ENCODE data around the gene TMEM252. TPM values are rescaled to one million over a fixed set of nuclear protein-coding genes. Genes with fewer than 3 reads are reported as not detected.

The TMEM252 gene
- total and polyA plus RNA-seq, 12 donors = 0.03 to 0.51 TPM; not detected in 10

DNA sequence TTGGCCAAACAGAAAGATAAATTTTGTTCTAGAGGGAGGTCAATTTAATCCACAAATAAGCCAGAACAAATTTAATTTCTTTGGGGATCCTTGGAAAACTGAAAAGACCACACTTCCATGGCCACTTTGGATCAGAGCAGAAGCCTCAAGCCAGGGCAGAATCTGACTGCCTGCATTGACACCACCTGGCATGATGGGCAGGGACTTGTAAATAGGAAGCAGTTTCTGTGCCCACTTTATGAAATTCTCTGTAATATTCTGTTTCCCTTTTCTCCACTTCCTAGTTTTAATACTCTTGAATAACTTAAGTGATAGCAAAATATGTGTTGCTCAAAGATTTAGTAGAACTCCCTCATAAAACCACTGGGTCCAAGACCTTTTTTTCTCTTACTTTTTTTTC lies 6.7 kb upstream of the TMEM252 start:
- Histone ChIP-seq H3K27me3 (no peaks in the 10 kb centered on the region), H3K4me1 (peaks cover 0 to 38% (median 12%) of the 10 kb centered on the region in 9 donors), H3K36me3 (no peaks in the 10 kb centered on the region), H3K9me3 (no peaks in the 10 kb centered on the region), H3K27ac (peak overlapping the region in 5 of 10 donors; percentile 1 to 88 (median 57)), H3K4me3 (peak overlapping the region in 1 of 10 donors; percentile 15)
- no peak for TF ChIP-seq CTCF (IDR thresholded peaks at IDR 0.05)
- intact Hi-C loops (cut with DNase I) = no loop called here
- DNase-seq = no peak
- peak in 6 of 8 donors; percentile 42 to 59 (median 50) for ATAC-seq

- WGBS, 2 donors = 47 to 62% methylated on average over 6 of the region's 6 CpGs
- intact Hi-C loops (cut with DNase I) = no loop called here
- DNase-seq = no peak
Measured at GRCh38 chr9:68546596-68547390, 6.1 kb upstream of the TMEM252 start.

DNA sequence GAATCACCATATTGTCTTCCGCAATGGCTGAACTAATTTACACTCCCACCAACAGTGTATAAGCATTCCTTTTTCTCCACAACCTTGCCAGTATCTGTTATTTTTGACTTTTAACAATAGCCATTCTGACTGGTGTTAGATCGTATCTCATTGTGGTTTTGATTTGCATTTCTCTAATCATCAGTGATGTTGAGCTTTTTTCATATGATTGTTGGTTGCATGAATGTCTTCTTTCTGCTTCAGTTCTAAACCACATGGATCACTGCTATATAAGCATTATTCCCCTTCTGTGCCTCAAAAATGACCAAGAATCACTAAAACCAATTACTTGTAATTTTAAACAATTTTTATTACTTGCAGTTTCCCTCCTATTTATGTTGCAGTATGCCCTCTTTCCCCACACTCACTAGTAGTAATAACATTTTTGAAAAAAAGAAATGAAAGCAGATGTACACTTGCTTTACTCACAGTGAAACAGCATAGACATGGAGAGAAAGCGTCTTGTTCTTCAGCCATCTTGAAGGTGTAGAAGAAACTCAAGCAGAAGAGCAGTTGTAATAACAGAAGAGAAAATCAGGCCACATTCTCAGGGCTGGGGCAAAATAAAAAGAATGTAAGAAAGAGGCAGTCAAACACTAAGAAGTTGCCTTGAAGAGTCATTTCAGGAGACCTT lies 4.5 kb upstream of the TMEM252 start:
- no peaks in the 10 kb centered on the region for H3K9me3 ChIP-seq
- H3K27me3 ChIP-seq = no peaks in the 10 kb centered on the region
- H3K27ac ChIP-seq = peak overlapping the region in 1 of 10 donors; percentile 88
- no peak overlapping the region for H3K4me3 ChIP-seq
- no peaks in the 10 kb centered on the region for H3K36me3 ChIP-seq
- H3K4me1 ChIP-seq = peaks cover 9 to 44% (median 24%) of the 10 kb centered on the region in 9 donors
- no peak for TF ChIP-seq CTCF (IDR thresholded peaks at IDR 0.05)
- ATAC-seq (no peak), DNase-seq (no peak)
- intact Hi-C loops (cut with DNase I) = no loop called here
- WGBS, 2 donors = 92 to 95% methylated on average over 3 of the region's 3 CpGs

More at GRCh38 chr9:68546596-68547390, 6.1 kb upstream of the TMEM252 start:
- H3K36me3 ChIP-seq = no peaks in the 10 kb centered on the region
- peak overlapping the region in 6 of 10 donors; percentile 1 to 88 (median 57) for H3K27ac ChIP-seq
- no peaks in the 10 kb centered on the region for H3K9me3 ChIP-seq
- H3K4me3 ChIP-seq = peak overlapping the region in 1 of 10 donors; percentile 15
- ATAC-seq = peak; percentile 68 to 86 (median 77)
- H3K4me1 ChIP-seq = peaks cover under 1 to 35% (median 13%) of the 10 kb centered on the region in 9 donors
- H3K27me3 ChIP-seq = no peaks in the 10 kb centered on the region
- TF ChIP-seq CTCF (IDR thresholded peaks at IDR 0.05) = no peak

GRCh38 chr9:68541568-68541967 lies 885 bp upstream of the TMEM252 start:
- Histone ChIP-seq H3K4me1 (peaks cover 11 to 42% (median 32%) of the 10 kb centered on the region in 9 donors), H3K4me3 (no peak overlapping the region), H3K36me3 (no peaks in the 10 kb centered on the region), H3K27me3 (no peaks in the 10 kb centered on the region), H3K9me3 (no peaks in the 10 kb centered on the region), H3K27ac (peak overlapping the region in 8 of 10 donors; percentile 13 to 49 (median 26))
- ATAC-seq (peak in 1 of 8 donors; percentile 5), DNase-seq (no peak)
- TF ChIP-seq CTCF (IDR thresholded peaks at IDR 0.05) = no peak
- intact Hi-C loops (cut with DNase I) = no loop called here
- WGBS, 2 donors = 31 to 33% methylated on average over 2 of the region's 2 CpGs
